Neural cell (in vitro differentiated cells): Measurements from ENCODE around the gene PROSER2. TPM values are rescaled to one million over a fixed set of nuclear protein-coding genes. Genes with fewer than 3 reads are reported as not detected.

Experiments
- H2AFZ ChIP-seq: fragments of 200-600, 300-800 bp; sonication (generic), shearing (Covaris generic); 2 replicates; pipeline ENCODE4 v1.6.0; 2014; ENCODE audit warnings: low read depth, mild to moderate bottlenecking, antibody characterized with exemption, low read length, moderate library complexity
- H3F3A ChIP-seq: fragments of 200-600 bp; shearing (Covaris generic); 2 replicates; pipeline ENCODE4 v1.6.1; 2016; ENCODE audit warnings: mild to moderate bottlenecking, moderate library complexity, mixed read lengths, antibody characterized with exemption, low read length; ENCODE audit not compliant: insufficient read depth, poor library complexity, severe bottlenecking
- H3K27ac ChIP-seq: fragments of 200-600, 300-800 bp; sonication (generic), shearing (Covaris generic); 2 replicates; pipeline ENCODE4 v1.5.1; 2014; ENCODE audit warnings: mild to moderate bottlenecking, low read length, moderate library complexity
- H3K27me3 ChIP-seq: fragments of 300-800, 200-600 bp; sonication (generic), shearing (Covaris generic); 2 replicates; pipeline ENCODE4 v1.6.0; 2014; ENCODE audit warnings: mild to moderate bottlenecking, low read depth, low read length, moderate library complexity; ENCODE audit not compliant: insufficient read depth
- H3K36me3 ChIP-seq: fragments of 300-800, 200-600 bp; sonication (generic), shearing (Covaris generic); 2 replicates; pipeline ENCODE4 v1.5.1; 2014; ENCODE audit warnings: mild to moderate bottlenecking, antibody characterized with exemption, low read length, moderate library complexity; ENCODE audit not compliant: insufficient read depth
- H3K4me2 ChIP-seq: fragments of 300-800, 200-600 bp; sonication (generic), shearing (Covaris generic); 2 replicates; pipeline ENCODE4 v1.6.0; 2014; ENCODE audit warnings: mild to moderate bottlenecking, low read length
- H3K4me3 ChIP-seq: fragments of 300-800, 200-600 bp; sonication (generic), shearing (Covaris generic); 2 replicates; pipeline ENCODE4 v1.5.1; 2014; ENCODE audit warnings: mild to moderate bottlenecking, low read length, moderate library complexity
- H3K79me2 ChIP-seq: fragments of 200-600 bp; shearing (Covaris generic); replicated peaks from 2 replicates; pipeline ENCODE4 v1.6.0; 2014; ENCODE audit warnings: mild to moderate bottlenecking, low read length, moderate library complexity; ENCODE audit not compliant: insufficient read depth
- H3K9ac ChIP-seq: fragments of 300-800, 200-600 bp; sonication (generic), shearing (Covaris generic); 2 replicates; pipeline ENCODE4 v1.6.1; 2016; ENCODE audit warnings: mild to moderate bottlenecking, low read length, mixed read lengths
- H3K9me2 ChIP-seq: fragments of 200-600 bp; shearing (Covaris generic); 2 replicates; pipeline ENCODE4 v1.6.1; 2016; ENCODE audit warnings: mild to moderate bottlenecking, low read length, mixed read lengths; ENCODE audit not compliant: insufficient read depth
- H3K9me3 ChIP-seq: fragments of 200-600, 300-800 bp; sonication (generic), shearing (Covaris generic); 2 replicates; pipeline ENCODE4 v1.6.1; 2016; ENCODE audit warnings: mild to moderate bottlenecking, mixed run types, low read length, moderate library complexity, mixed read lengths
- H4K20me1 ChIP-seq: fragments of 200-600 bp; shearing (Covaris generic); 2 replicates; pipeline ENCODE4 v1.6.1; 2016; ENCODE audit warnings: mild to moderate bottlenecking, mixed run types; ENCODE audit not compliant: insufficient read depth
- EP300 ChIP-seq: fragments of 450-650 bp; conservative IDR thresholded peaks from 2 replicates; pipeline ENCODE4 v1.6.1; 2014; ENCODE audit warnings: antibody characterized with exemption, mild to moderate bottlenecking, moderate library complexity; ENCODE audit not compliant: poor library complexity, severe bottlenecking
- EZH2 ChIP-seq: fragments of 200-600, 300-800 bp; shearing (Covaris generic), sonication (generic); IDR thresholded peaks from 2 replicates; pipeline ENCODE4 v1.6.1; 2014; ENCODE audit warnings: antibody characterized with exemption, low read length, borderline replicate concordance, mild to moderate bottlenecking; ENCODE audit not compliant: insufficient read depth, poor library complexity, severe bottlenecking
- MXI1 ChIP-seq: fragments of 450-650 bp; conservative IDR thresholded peaks from 2 replicates; pipeline ENCODE4 v1.6.1; 2014; ENCODE audit warnings: antibody characterized with exemption, mild to moderate bottlenecking; ENCODE audit not compliant: poor library complexity, severe bottlenecking
- POLR2AphosphoS5 ChIP-seq: IDR thresholded peaks from 2 replicates; pipeline ENCODE4 v1.6.1; 2012
- RAD21 ChIP-seq: fragments of 450-650 bp; conservative IDR thresholded peaks from 2 replicates; pipeline ENCODE4 v1.6.1; 2014; ENCODE audit warnings: antibody characterized with exemption, mild to moderate bottlenecking, moderate library complexity
- SMC3 ChIP-seq: fragments of 450-650 bp; conservative IDR thresholded peaks from 2 replicates; pipeline ENCODE4 v1.6.1; 2014; ENCODE audit warnings: antibody characterized with exemption, mild to moderate bottlenecking, moderate library complexity; ENCODE audit not compliant: poor library complexity
- TAF1 ChIP-seq: IDR thresholded peaks from 2 replicates; pipeline ENCODE4 v1.6.1; 2012; ENCODE audit warnings: low read depth
- polyA plus RNA-seq: library from polyadenylated mRNA; depleted of rRNA; stranded (reverse); fragments of >200 nt; gene quantifications from 2 replicates; pipeline ENCODE4 v1.2.3, GENCODE V29; 2014
- TF ChIP-seq, protein P1 (sequence below): IDR thresholded peaks from 2 replicates; pipeline ENCODE4 v1.6.1; 2012; ENCODE audit warnings: borderline replicate concordance
- TF ChIP-seq, protein P2 (sequence below): fragments of 450-650 bp; IDR thresholded peaks from 2 replicates; pipeline ENCODE4 v1.5.1; 2014; ENCODE audit warnings: antibody characterized with exemption, mild to moderate bottlenecking, moderate library complexity; ENCODE audit not compliant: poor library complexity, severe bottlenecking

The PROSER2 gene
- polyA plus RNA-seq, 1 donor from 2014 or later = 1.1 TPM

DNA sequence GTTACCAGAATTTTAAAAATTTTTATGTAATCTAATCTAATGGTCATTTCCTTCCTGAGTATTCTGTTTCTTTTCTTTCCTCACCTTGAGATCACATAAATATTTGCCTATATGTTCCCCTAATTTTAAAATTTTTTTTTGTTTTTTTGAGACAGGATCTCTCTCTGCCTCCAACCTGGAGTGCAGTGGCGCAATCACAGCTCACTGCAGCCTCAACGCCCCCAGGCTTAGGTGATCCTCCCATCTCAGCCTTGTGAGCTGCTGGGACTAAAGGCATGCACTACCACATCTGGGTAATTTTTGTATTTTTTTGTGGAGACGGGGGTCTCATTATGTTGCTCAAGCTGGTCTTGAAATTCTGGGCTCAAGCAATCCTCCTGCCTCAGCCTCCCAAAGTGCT lies 4.1 kb upstream of the PROSER2 start:
- peaks cover 4% of the 10 kb centered on the region for H3F3A ChIP-seq
- H4K20me1 ChIP-seq = no peaks in the 10 kb centered on the region
- TF ChIP-seq EZH2 = no peak
- no peak for TF ChIP-seq POLR2AphosphoS5
- no peak for TF ChIP-seq RAD21
- H3K9me2 ChIP-seq = no peaks in the 10 kb centered on the region
- H3K9ac ChIP-seq = no peak overlapping the region
- no peak overlapping the region for H3K4me2 ChIP-seq
- no peak overlapping the region for H2AFZ ChIP-seq
- no peak overlapping the region for H3K4me3 ChIP-seq
- no peaks in the 10 kb centered on the region for H3K9me3 ChIP-seq
- no peaks in the 10 kb centered on the region for H3K79me2 ChIP-seq
- H3K36me3 ChIP-seq = no peaks in the 10 kb centered on the region
- no peak overlapping the region for H3K27ac ChIP-seq
- H3K27me3 ChIP-seq = peaks cover 16% of the 10 kb centered on the region

DNA sequence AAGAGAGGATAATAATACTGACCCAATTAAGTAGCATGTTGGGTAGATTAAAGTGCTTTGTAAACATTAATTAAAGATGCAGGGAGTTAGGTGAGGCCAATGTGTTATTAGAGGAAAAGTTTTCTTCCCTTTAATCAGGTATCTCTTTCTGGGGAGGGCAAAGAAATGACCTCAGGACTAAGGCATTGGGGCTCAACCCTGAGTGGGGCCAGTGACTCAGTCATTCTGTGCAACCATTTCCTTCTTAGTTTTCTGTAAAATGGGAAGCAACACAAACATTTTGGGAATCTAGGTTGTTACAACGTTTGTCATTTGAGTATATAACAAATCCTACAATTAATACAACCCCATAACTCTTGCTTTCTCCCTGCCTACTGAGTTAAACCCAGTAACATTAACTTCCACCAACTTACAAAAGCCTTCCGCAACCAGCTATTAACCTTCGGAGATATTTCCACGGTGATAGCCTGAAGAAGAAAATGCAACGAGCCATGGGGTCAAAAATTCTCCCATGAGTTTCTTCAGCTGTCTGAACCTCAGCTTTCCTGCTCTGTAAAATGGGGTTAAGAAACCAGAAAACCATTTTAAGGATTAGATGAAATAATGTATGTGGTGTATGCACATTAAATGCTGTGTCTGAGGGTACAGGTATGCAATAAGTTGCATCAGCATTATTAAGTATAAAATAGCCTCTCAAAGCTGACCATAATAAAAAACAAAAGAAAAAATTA lies 965 bp upstream of the PROSER2 start:
- Histone ChIP-seq H3K79me2 (no peaks in the 10 kb centered on the region), H4K20me1 (no peaks in the 10 kb centered on the region), H3K27me3 (peaks cover 22% of the 10 kb centered on the region), H2AFZ (no peak overlapping the region), H3K9me2 (no peaks in the 10 kb centered on the region), H3F3A (peaks cover 4% of the 10 kb centered on the region), H3K4me2 (no peak overlapping the region), H3K36me3 (no peaks in the 10 kb centered on the region), H3K9ac (no peak overlapping the region), H3K27ac (no peak overlapping the region), H3K9me3 (no peaks in the 10 kb centered on the region), H3K4me3 (no peak overlapping the region)
- TF ChIP-seq TAF1 (no peak), RAD21 (no peak), POLR2AphosphoS5 (no peak), EP300 (no peak), SMC3 (no peak), EZH2 (no peak)
- TF ChIP-seq, protein P1, sequence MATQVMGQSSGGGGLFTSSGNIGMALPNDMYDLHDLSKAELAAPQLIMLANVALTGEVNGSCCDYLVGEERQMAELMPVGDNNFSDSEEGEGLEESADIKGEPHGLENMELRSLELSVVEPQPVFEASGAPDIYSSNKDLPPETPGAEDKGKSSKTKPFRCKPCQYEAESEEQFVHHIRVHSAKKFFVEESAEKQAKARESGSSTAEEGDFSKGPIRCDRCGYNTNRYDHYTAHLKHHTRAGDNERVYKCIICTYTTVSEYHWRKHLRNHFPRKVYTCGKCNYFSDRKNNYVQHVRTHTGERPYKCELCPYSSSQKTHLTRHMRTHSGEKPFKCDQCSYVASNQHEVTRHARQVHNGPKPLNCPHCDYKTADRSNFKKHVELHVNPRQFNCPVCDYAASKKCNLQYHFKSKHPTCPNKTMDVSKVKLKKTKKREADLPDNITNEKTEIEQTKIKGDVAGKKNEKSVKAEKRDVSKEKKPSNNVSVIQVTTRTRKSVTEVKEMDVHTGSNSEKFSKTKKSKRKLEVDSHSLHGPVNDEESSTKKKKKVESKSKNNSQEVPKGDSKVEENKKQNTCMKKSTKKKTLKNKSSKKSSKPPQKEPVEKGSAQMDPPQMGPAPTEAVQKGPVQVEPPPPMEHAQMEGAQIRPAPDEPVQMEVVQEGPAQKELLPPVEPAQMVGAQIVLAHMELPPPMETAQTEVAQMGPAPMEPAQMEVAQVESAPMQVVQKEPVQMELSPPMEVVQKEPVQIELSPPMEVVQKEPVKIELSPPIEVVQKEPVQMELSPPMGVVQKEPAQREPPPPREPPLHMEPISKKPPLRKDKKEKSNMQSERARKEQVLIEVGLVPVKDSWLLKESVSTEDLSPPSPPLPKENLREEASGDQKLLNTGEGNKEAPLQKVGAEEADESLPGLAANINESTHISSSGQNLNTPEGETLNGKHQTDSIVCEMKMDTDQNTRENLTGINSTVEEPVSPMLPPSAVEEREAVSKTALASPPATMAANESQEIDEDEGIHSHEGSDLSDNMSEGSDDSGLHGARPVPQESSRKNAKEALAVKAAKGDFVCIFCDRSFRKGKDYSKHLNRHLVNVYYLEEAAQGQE = no peak

DNA sequence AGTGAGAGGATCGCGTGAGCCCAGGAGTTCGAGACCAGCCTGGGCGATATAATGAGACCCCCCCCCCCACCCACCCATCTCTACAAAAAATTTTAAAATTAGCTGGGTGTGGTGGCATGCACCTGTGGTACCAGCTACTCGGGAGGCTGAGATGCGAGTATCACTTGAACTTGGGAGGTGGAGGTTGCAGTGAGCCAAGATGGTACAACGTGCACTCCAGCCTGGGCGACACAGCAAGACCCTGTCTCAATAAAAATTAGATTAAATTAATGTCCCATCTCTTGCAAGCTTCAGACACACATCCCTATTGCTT lies 391 bp upstream of the PROSER2 start:
- TF ChIP-seq POLR2AphosphoS5 = no peak
- no peak for TF ChIP-seq TAF1
- TF ChIP-seq RAD21 = no peak
- TF ChIP-seq EP300 = no peak
- no peak for TF ChIP-seq SMC3
- TF ChIP-seq, protein P2, sequence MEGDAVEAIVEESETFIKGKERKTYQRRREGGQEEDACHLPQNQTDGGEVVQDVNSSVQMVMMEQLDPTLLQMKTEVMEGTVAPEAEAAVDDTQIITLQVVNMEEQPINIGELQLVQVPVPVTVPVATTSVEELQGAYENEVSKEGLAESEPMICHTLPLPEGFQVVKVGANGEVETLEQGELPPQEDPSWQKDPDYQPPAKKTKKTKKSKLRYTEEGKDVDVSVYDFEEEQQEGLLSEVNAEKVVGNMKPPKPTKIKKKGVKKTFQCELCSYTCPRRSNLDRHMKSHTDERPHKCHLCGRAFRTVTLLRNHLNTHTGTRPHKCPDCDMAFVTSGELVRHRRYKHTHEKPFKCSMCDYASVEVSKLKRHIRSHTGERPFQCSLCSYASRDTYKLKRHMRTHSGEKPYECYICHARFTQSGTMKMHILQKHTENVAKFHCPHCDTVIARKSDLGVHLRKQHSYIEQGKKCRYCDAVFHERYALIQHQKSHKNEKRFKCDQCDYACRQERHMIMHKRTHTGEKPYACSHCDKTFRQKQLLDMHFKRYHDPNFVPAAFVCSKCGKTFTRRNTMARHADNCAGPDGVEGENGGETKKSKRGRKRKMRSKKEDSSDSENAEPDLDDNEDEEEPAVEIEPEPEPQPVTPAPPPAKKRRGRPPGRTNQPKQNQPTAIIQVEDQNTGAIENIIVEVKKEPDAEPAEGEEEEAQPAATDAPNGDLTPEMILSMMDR = no peak
- TF ChIP-seq, protein P1 = no peak
- TF ChIP-seq MXI1 = no peak
- no peak for TF ChIP-seq EZH2
- H3K4me3 ChIP-seq = peak overlapping the region; percentile 69
- peak overlapping the region; percentile 41 for H3K9ac ChIP-seq
- no peaks in the 10 kb centered on the region for H3K9me2 ChIP-seq
- H3K27ac ChIP-seq = no peak overlapping the region
- H3K79me2 ChIP-seq = no peaks in the 10 kb centered on the region
- H4K20me1 ChIP-seq = no peaks in the 10 kb centered on the region
- peaks cover 4% of the 10 kb centered on the region for H3F3A ChIP-seq
- no peak overlapping the region for H2AFZ ChIP-seq
- no peak overlapping the region for H3K4me2 ChIP-seq
- peaks cover 22% of the 10 kb centered on the region for H3K27me3 ChIP-seq
- no peaks in the 10 kb centered on the region for H3K36me3 ChIP-seq
- H3K9me3 ChIP-seq = no peaks in the 10 kb centered on the region
